Stomach (tissue), 4 donors: ENCODE data around the gene CYP46A1.

Experiments
- EP300 ChIP-seq: sonication (generic); formaldehyde crosslinking; IDR thresholded peaks from one replicate; pipeline ENCODE4 v1.6.1; 2017; ENCODE audit warnings: antibody characterized with exemption
- POLR2A ChIP-seq, 4 donors: fragments of 450-650 bp; IDR thresholded peaks; one replicate each; pipeline ENCODE4 v1.6.1; 2016; ENCODE audit warnings: antibody characterized with exemption in 4 of 4, control low read depth in 2 of 4, mild to moderate bottlenecking in 1 of 4, moderate library complexity in 1 of 4
- POLR2AphosphoS5 ChIP-seq, 3 donors: sonication (generic); formaldehyde crosslinking; IDR thresholded peaks; one replicate each; pipeline ENCODE4 v1.6.1; 2016; ENCODE audit warnings: antibody characterized with exemption in 3 of 3
- TF ChIP-seq, protein P1 (sequence below), 7 experiments: fragments of 450-650 bp in 4 of 7; fragments of 200-600 bp in 3 of 7; sonication (generic) in 3 of 7; IDR thresholded peaks; one replicate each; pipeline ENCODE4 v1.5.1; 2016 to 2019; ENCODE audit warnings: antibody characterized with exemption in 7 of 7, control low read depth in 2 of 7, mild to moderate bottlenecking in 1 of 7

DNA sequence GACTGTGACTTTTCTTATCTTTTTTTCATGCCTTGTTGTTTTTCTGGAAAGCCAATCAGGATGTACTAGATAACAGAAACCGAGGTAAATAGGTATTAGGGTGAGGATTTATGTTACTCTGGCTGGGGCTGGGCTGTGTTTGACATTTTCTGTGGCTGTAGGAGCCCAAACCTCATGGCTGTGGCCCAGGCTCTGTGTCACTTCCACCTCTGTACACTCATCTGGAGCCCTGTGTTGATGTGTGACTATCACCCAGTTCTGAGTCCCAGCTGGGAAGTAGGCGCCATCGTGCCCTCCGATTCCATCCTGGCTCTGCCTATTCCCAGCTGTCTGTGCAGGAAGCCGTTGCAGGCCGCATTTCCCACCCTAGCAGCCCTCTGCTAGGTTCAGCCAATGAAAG is 40.8 kb upstream of the CYP46A1 start:
- TF ChIP-seq, protein P1, sequence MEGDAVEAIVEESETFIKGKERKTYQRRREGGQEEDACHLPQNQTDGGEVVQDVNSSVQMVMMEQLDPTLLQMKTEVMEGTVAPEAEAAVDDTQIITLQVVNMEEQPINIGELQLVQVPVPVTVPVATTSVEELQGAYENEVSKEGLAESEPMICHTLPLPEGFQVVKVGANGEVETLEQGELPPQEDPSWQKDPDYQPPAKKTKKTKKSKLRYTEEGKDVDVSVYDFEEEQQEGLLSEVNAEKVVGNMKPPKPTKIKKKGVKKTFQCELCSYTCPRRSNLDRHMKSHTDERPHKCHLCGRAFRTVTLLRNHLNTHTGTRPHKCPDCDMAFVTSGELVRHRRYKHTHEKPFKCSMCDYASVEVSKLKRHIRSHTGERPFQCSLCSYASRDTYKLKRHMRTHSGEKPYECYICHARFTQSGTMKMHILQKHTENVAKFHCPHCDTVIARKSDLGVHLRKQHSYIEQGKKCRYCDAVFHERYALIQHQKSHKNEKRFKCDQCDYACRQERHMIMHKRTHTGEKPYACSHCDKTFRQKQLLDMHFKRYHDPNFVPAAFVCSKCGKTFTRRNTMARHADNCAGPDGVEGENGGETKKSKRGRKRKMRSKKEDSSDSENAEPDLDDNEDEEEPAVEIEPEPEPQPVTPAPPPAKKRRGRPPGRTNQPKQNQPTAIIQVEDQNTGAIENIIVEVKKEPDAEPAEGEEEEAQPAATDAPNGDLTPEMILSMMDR (IDR thresholded peaks at IDR 0.05), result no peak
- TF ChIP-seq EP300 (no peak), POLR2A (IDR thresholded peaks at IDR 0.05) (no peak), POLR2AphosphoS5 (IDR thresholded peaks at IDR 0.05) (no peak)
